K562 (cell line): ENCODE measurements around the gene TXNRD2. TPM values are rescaled to one million over a fixed set of nuclear protein-coding genes. Genes with fewer than 3 reads are reported as not detected.
A peak's percentile ranks its signal among the peaks of the same experiment; 100 is the strongest.

Source experiments
- ATAC-seq: fragments of 200-7000 bp; cut with Tn5 transposase; 3 replicates; pipeline ENCODE4 v1.9.1; 2020; ENCODE audit warnings: moderate library complexity
- BruUV-seq: library from RNA; stranded (reverse); fragments of 400-500 nt; replicated peaks from 2 replicates; lab custom pipeline; 2021; lab: Mats Ljungman, UMichigan
- CTCF ChIA-PET: fragments of 300-600 bp; formaldehyde crosslinking; extraction: SDS; loops from one replicate; lab custom pipeline; 2021; ENCODE audit warnings: low intra/inter-chr PET ratio; lab: Yijun Ruan, JAX
- POLR2A ChIA-PET: fragments of 300-600, 350-650 bp; sonication (Branson Sonifier 250); formaldehyde crosslinking; extraction: SDS; loops from one replicate; lab custom pipeline; 2021; ENCODE audit warnings: antibody characterized with exemption, inconsistent platforms; lab: Yijun Ruan, JAX
- DNase-seq, 4 experiments: peaks; one replicate each; pipeline versions ENCODE4 v3.0.0 to v3.0.0-alpha.2; 2011 to 2018; ENCODE audit warnings: low spot score in 3 of 4, mixed read lengths in 3 of 4; ENCODE audit errors: extremely low read depth in 1 of 4
- FAIRE-seq: peaks from 2 replicates; lab custom pipeline; 2011; peaks lifted over from hg19 to GRCh38; lab: Jason Lieb, UNC
- H2AFZ ChIP-seq: 2 replicates; pipeline ENCODE4 v1.6.0; 2011; ENCODE audit warnings: low read depth, low read length, control low read depth, inconsistent platforms
- H3K27ac ChIP-seq: fragments of 200-600 bp; 3 replicates; pipeline ENCODE4 v1.8.0; 2011; ENCODE audit warnings: low read depth, mild to moderate bottlenecking, control low read depth, inconsistent platforms, low read length, moderate library complexity, mixed read lengths; ENCODE audit errors: extremely low read depth
- H3K27me3 ChIP-seq, 2 experiments: fragments of 300-600 bp in 1 of 2; 2 replicates in 1 of 2; 3 replicates in 1 of 2; pipeline versions ENCODE4 v1.6.0 to v1.8.0; 2011; ENCODE audit warnings: inconsistent platforms in 2 of 2, low read length in 2 of 2, mild to moderate bottlenecking in 1 of 2, mixed read lengths in 1 of 2, moderate library complexity in 1 of 2; ENCODE audit not compliant: control insufficient read depth in 2 of 2, insufficient read depth in 2 of 2
- H3K36me3 ChIP-seq: fragments of 300-600 bp; 3 replicates; pipeline ENCODE4 v1.8.0; 2011; ENCODE audit warnings: mild to moderate bottlenecking, low read length, inconsistent platforms; ENCODE audit not compliant: control insufficient read depth, insufficient read depth
- H3K4me1 ChIP-seq, 2 experiments: fragments of 200-600 bp in 1 of 2; replicated peaks in 1 of 2; 2 replicates in 1 of 2; 3 replicates in 1 of 2; pipeline versions ENCODE4 v1.5.1 to v1.8.0; 2011; ENCODE audit warnings: inconsistent platforms in 2 of 2, low read length in 2 of 2, mild to moderate bottlenecking in 1 of 2, mixed read lengths in 1 of 2, moderate library complexity in 1 of 2; ENCODE audit not compliant: control insufficient read depth in 2 of 2, insufficient read depth in 2 of 2
- H3K4me2 ChIP-seq: 2 replicates; pipeline ENCODE4 v1.6.1; 2011; ENCODE audit warnings: low read length, control low read depth, inconsistent platforms, mixed read lengths; ENCODE audit not compliant: insufficient read depth
- H3K4me3 ChIP-seq: fragments of 200-600 bp; sonication (generic), shearing (Covaris generic); 2 replicates; pipeline ENCODE4 v1.5.1; 2016; ENCODE audit warnings: control low read depth, inconsistent platforms
- H3K79me2 ChIP-seq: fragments of 200-600 bp; 3 replicates; pipeline ENCODE4 v1.8.0; 2011; ENCODE audit warnings: low read length, inconsistent platforms; ENCODE audit not compliant: control insufficient read depth, insufficient read depth
- H3K9ac ChIP-seq, 2 experiments: 2 replicates each; pipeline versions ENCODE4 v1.6.0 to v1.6.1; 2011; ENCODE audit warnings: low read depth in 2 of 2, low read length in 2 of 2, control low read depth in 1 of 2, inconsistent platforms in 1 of 2, mild to moderate bottlenecking in 1 of 2, mixed read lengths in 1 of 2; ENCODE audit not compliant: insufficient read depth in 1 of 2
- H3K9me1 ChIP-seq: one replicate; pipeline ENCODE4 v1.6.0; 2011; ENCODE audit warnings: inconsistent platforms, mild to moderate bottlenecking, low read length, moderate library complexity; ENCODE audit not compliant: control insufficient read depth, insufficient read depth
- H3K9me3 ChIP-seq: replicated peaks from 2 replicates; pipeline ENCODE4 v1.5.1; 2011; ENCODE audit warnings: low read depth, low read length, inconsistent platforms; ENCODE audit not compliant: control insufficient read depth, insufficient read depth
- H4K20me1 ChIP-seq: replicated peaks from 2 replicates; pipeline ENCODE4 v1.6.1; 2011; ENCODE audit warnings: low read length, inconsistent platforms, mixed read lengths; ENCODE audit not compliant: control insufficient read depth, insufficient read depth
- BCLAF1 ChIP-seq, 2 experiments: fragments of 450-650 bp in 1 of 2; IDR thresholded peaks; 2 replicates each; pipeline ENCODE4 v1.6.1; 2011 to 2017; ENCODE audit warnings: low read depth in 2 of 2, antibody characterized with exemption in 1 of 2, borderline replicate concordance in 1 of 2, low read length in 1 of 2, mild to moderate bottlenecking in 1 of 2, mixed read lengths in 1 of 2; ENCODE audit not compliant: control insufficient read depth in 1 of 2
- BHLHE40 ChIP-seq: IDR thresholded peaks from 2 replicates; pipeline ENCODE4 v1.6.1; 2011; ENCODE audit warnings: low read length, improper control_type of control experiment
- FIP1L1 ChIP-seq: fragments of 200-400 bp; formaldehyde crosslinking; IDR thresholded peaks from 2 replicates; pipeline ENCODE4 v1.6.1; 2018; ENCODE audit warnings: mild to moderate bottlenecking, low read depth, low read length; ENCODE audit not compliant: poor library complexity, severe bottlenecking
- GABPB2 ChIP-seq: fragments of 250-450 bp; sonication (Bioruptor Pico); conservative IDR thresholded peaks from 2 replicates; pipeline ENCODE4 v1.5.1; 2021; ENCODE audit warnings: mild to moderate bottlenecking
- HMG20A ChIP-seq: fragments of 450-650 bp; formaldehyde crosslinking; conservative IDR thresholded peaks from 2 replicates; pipeline ENCODE4 v1.4.0; 2020; ENCODE audit warnings: mild to moderate bottlenecking, mixed read lengths
- HMGN3 ChIP-seq: IDR thresholded peaks from 2 replicates; pipeline ENCODE4 v1.6.1; 2011; ENCODE audit warnings: borderline replicate concordance, low read depth, mild to moderate bottlenecking, mixed read lengths, low read length; ENCODE audit not compliant: insufficient read length; ENCODE audit errors: extremely low read depth
- KDM5B ChIP-seq: fragments of 200-600 bp; sonication (generic); IDR thresholded peaks from 2 replicates; pipeline ENCODE4 v1.6.1; 2012; ENCODE audit warnings: low read depth, mild to moderate bottlenecking, moderate library complexity, low read length, control low read depth, inconsistent platforms; ENCODE audit not compliant: insufficient replicate concordance
- MED1 ChIP-seq: sonication (generic); formaldehyde crosslinking; IDR thresholded peaks from 2 replicates; pipeline ENCODE4 v1.8.1; 2023; ENCODE audit warnings: missing genetic modification reagents, borderline replicate concordance
- MTA2 ChIP-seq: fragments of 450-650 bp; IDR thresholded peaks from 2 replicates; pipeline ENCODE4 v1.6.1; 2016; ENCODE audit warnings: low read depth
- NR4A1 ChIP-seq, 2 experiments: fragments of 250-450 bp in 1 of 2; fragments of 450-650 bp in 1 of 2; sonication (Bioruptor Pico) in 1 of 2; IDR thresholded peaks; 2 replicates each; pipeline versions ENCODE4 v1.4.0 to v1.6.1; 2016 to 2020; ENCODE audit warnings: mild to moderate bottlenecking in 2 of 2, missing compliant biosample characterization in 1 of 2, missing genetic modification characterization in 1 of 2, moderate library complexity in 1 of 2
- PHTF2 ChIP-seq: fragments of 250-450 bp; sonication (Bioruptor Pico); IDR thresholded peaks from 2 replicates; pipeline ENCODE4 v1.5.0; 2021; ENCODE audit warnings: mild to moderate bottlenecking
- POLR2G ChIP-seq: fragments of 200-400 bp; formaldehyde crosslinking; IDR thresholded peaks from 2 replicates; pipeline ENCODE4 v1.6.1; 2017; ENCODE audit warnings: low read depth, mild to moderate bottlenecking, antibody characterized with exemption, low read length, moderate library complexity
- RBFOX2 ChIP-seq: fragments of 200-400 bp; formaldehyde crosslinking; IDR thresholded peaks from 2 replicates; pipeline ENCODE4 v1.6.1; 2017; ENCODE audit warnings: low read depth, mild to moderate bottlenecking, low read length, moderate library complexity
- ZFPM2 ChIP-seq: fragments of 250-450 bp; sonication (Bioruptor Pico); IDR thresholded peaks from 2 replicates; pipeline ENCODE4 v1.5.1; 2022; ENCODE audit warnings: mild to moderate bottlenecking
- ZNF280B ChIP-seq: fragments of 250-450 bp; sonication (Bioruptor Pico); IDR thresholded peaks from 2 replicates; pipeline ENCODE4 v1.5.1; 2021; ENCODE audit warnings: mild to moderate bottlenecking
- ZNF354B ChIP-seq: fragments of 250-450 bp; sonication (Bioruptor Pico); IDR thresholded peaks from 2 replicates; pipeline ENCODE4 v1.4.0; 2020
- ZNF408 ChIP-seq: fragments of 250-450 bp; sonication (Bioruptor Pico); IDR thresholded peaks from 2 replicates; pipeline ENCODE4 v1.4.0; 2020; ENCODE audit warnings: low read depth, mild to moderate bottlenecking, moderate library complexity
- WGBS: fragments of 100-300 bp; shearing (Covaris generic); methylation state at CpG from one replicate; pipeline ENCODE4 v1.1.6; 2016; ENCODE audit warnings: low coverage, mixed read lengths; ENCODE audit not compliant: insufficient coverage; ENCODE audit errors: missing lambda C conversion rate; 5-methylcytosine and 5-hydroxymethylcytosine counted together
- in situ Hi-C: fragments of 300-500 bp; cut with MboI; formaldehyde crosslinking; loops from 4 replicates; pipeline ENCODE4 v1.15.0; 2018; ENCODE audit warnings: inconsistent platforms, mixed read lengths
- intact Hi-C: fragments of 100-400 bp; cut with micrococcal nuclease; formaldehyde crosslinking; loops from 2 replicates; pipeline ENCODE4 v1.14.2; 2022
- polyA plus RNA-seq, 8 experiments: library from polyadenylated mRNA; depleted of rRNA in 4 of 8; stranded (reverse) in 5 of 8; unstranded in 3 of 8; fragments of >200 nt; fragmentation: Nextera tagmentation in 2 of 8; fragmentation: Illumina TruSeq in 1 of 8; extraction: Ambion mirVana in 2 of 8; extraction: Trizol in 1 of 8; gene quantifications; 2 replicates each; pipeline versions ENCODE4 v1.2.1 to v1.2.3, GENCODE V29; 2011 to 2014; ENCODE audit warnings: inconsistent platforms in 1 of 8, missing spikeins in 1 of 8
- total RNA-seq, 7 experiments: library from RNA; depleted of rRNA in 6 of 7; stranded (reverse); fragments of >200 nt in 6 of 7; fragmentation: Illumina TruSeq in 2 of 7; extraction: Trizol in 2 of 7; gene quantifications; 2 replicates each; pipeline versions ENCODE4 v1.2.1 to v1.2.3, GENCODE V29; 2011 to 2021; ENCODE audit warnings: low replicate concordance in 1 of 7

Gene TXNRD2
- total and polyA plus RNA-seq, 9 of the 15 experiments (the other 6 are each of a cell fraction or from before 2014, with no cell fraction given): 3.3 to 80.2 (median 49.4) TPM

GRCh38 chr22:19903513-19903912 is 38.1 kb downstream of the TXNRD2 start:
- no peak overlapping the region for H3K27ac ChIP-seq
- WGBS: 67% methylated on average over 12 of the region's 12 CpGs
- no peak for FAIRE-seq

More at GRCh38 chr22:19903513-19903912, 38.1 kb downstream of the TXNRD2 start:
- Histone ChIP-seq H3K9me1 (no peaks in the 10 kb centered on the region), H3K9me3 (no peaks in the 10 kb centered on the region), H4K20me1 (peaks cover 6% of the 10 kb centered on the region; the same call in 1 of the 2 replicates), H2AFZ (no peak overlapping the region), H3K4me2 (no peak overlapping the region), H3K4me1 (peaks cover 0 to 38% of the 10 kb centered on the region in 2 experiments; a peak in 2 of 5 replicates), H3K27me3 (no peaks in the 10 kb centered on the region), H3K4me3 (no peak overlapping the region), H3K9ac (peak overlapping the region in 1 of 2 experiments; percentile 64; a peak in 2 of 4 replicates), H3K36me3 (peaks cover 10% of the 10 kb centered on the region; the same call in 2 of the 3 replicates), H3K79me2 (no peaks in the 10 kb centered on the region)
- ATAC-seq (no peak; the same call in 2 of the 3 replicates), DNase-seq (no peak)
- POLR2A ChIA-PET: interaction anchor here (0.7 to 11.2 kb wide), 11 partner anchors 10 to 490 kb away, joined by 3 to 141 read pairs (median 5); no protein-coding TSS in a partner anchor
- TF ChIP-seq MTA2: no peak
- no peak for TF ChIP-seq NR4A1 (CRISPR knock-in tag; IDR thresholded peaks at IDR 0.05)
- TF ChIP-seq NR4A1 (tag; IDR thresholded peaks at IDR 0.05): no peak
- no peak for TF ChIP-seq ZNF354B (CRISPR knock-in tag)
- TF ChIP-seq ZFPM2 (CRISPR knock-in tag): no peak
- no peak for TF ChIP-seq KDM5B
- TF ChIP-seq PHTF2 (CRISPR knock-in tag): no peak
- no peak for TF ChIP-seq MED1
- no peak for TF ChIP-seq HMG20A (CRISPR knock-in tag)
- peak; percentile 34 for TF ChIP-seq FIP1L1
- peak; percentile 28; the same call in 1 of the 2 replicates for TF ChIP-seq POLR2G
- TF ChIP-seq BCLAF1 (IDR thresholded peaks at IDR 0.05; ENCODE audit: borderline replicate concordance in 1 of 2, control insufficient read depth in 1 of 2, low read depth in 2 of 2, low read length in 1 of 2): no peak
- no peak for TF ChIP-seq GABPB2
- no peak for TF ChIP-seq ZNF280B (CRISPR knock-in tag)
- no peak for TF ChIP-seq ZNF408
- TF ChIP-seq HMGN3: peak; percentile 34
- peak; percentile 40; the same call in 1 of the 2 replicates for TF ChIP-seq RBFOX2
- TF ChIP-seq BHLHE40: peak; percentile 50; the same call in 1 of the 2 replicates
- CTCF ChIA-PET: no interaction called here
- intact Hi-C loops: no loop called here
- in situ Hi-C loops: no loop called here
- BruUV-seq: no TSS peak
